ENCODE results near the gene ZNF827.

- TF ChIP-seq CTCF (IDR thresholded peaks at IDR 0.05) (no peak), POLR2A (IDR thresholded peaks at IDR 0.05) (no peak)
Observed at GRCh38 chr4:145859426-145859825, 79.2 kb downstream of the ZNF827 start.

All from lower leg skin (tissue), 3 donors.